ENCODE data around the gene PRSS27.
A peak's percentile ranks its signal among the peaks of the same experiment; 100 is the strongest.

The PRSS27 gene

DNA sequence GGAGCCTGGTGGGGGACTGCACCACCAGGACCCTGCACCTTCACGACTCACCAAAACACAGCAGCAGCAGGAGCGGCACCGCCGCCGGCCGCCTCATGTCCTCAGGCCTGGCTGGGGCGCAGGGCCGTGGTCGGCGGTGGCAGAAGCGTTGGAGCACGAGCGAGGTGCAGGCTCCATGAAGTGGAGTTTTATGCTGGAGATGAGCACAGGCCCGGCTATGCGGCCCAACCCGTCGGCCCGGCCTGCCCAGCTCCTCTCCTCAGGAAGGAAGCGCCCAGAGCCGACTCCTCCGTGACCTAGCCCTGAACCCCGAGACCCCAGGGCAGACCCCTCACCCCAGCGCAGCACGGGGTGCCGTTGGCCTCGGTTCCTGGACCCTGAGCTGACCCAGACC lies at the start of gene PRSS27:
Gene PRSS27, minus strand, starts transcription at position 161 of the 394 bp plus-strand sequence. Its CDS starts 64 bp downstream, at position 97.
- DNase-seq (ENCODE audit: low spot score) = no peak

DNA sequence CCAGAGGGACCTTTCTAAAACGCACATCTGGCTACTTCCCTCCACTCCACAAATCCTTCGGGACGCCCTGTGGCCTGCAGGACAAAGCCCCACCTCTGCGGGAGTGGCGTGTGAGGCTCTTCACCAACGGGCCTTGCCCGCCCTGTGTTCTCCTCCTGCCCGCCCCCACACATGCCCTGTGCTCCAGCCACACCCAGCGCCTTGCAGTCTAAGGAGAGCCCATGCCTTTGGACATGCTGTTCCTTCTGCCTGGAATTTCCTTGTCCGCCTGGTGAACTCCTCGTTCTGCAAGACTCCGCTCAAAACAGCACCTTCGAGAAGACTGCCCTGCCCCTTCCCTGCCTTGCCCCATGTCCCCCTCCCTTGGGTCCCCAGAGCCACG lies 49.6 kb upstream of the PRSS27 start:
- DNase-seq (ENCODE audit: low spot score) = no peak

DNA sequence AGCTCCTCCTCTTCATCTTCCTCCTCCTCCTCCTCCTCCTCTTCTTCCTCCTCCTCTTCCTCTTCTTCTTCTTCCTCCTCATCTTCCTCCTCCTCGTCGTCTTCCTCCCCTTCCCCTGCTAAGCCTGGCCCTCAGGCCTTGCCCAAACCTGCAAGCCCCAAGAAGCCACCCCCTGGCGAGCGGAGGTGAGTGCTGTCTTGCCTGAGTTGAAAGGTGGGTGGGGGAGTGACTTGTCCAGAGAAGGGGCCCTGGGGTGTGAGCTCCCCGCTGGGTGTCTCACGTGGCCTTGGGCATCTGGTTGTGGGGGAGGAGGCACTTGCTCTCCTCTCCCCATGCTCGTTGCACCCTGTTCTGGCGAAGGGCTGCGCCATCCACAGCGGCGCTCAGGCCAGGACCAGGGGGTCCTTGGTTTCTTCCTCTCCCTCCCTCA lies 49.1 kb upstream of the PRSS27 start:
- no peak for DNase-seq (ENCODE audit: low spot score)

DNA sequence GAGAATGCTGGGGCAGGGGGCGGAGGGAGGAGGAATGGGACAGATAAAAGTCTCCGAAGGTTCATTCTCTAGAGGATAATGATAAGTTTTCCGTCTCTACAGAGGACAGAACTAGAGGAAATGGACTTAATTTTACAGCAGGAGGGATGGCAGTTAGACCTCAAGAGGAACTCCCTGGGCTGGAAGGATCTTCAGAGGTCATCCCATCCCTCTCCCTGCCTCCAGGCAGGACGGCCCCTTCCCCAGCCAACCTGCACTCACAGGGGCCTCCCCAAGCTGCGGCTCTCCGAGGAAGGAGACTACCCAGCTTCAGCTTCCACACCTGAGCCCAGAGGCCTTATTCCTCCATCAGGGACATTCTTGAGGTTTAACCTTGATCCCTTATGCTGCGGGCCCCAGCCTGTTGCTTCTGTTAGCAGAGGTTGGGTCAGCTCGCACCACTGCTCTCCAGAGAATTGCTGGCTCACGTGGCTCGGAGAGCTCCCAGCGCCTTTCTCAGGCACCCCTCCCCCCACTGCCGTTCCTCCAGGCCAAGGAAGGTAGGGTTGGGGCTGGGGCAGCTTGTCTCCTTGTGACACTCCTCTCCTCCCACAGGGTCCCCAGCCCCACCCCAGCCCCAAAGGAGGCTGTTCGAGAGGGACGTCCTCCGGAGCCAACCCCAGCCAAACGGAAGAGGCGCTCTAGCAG lies 48.5 kb upstream of the PRSS27 start:
- DNase-seq (ENCODE audit: low spot score) = no peak

DNA sequence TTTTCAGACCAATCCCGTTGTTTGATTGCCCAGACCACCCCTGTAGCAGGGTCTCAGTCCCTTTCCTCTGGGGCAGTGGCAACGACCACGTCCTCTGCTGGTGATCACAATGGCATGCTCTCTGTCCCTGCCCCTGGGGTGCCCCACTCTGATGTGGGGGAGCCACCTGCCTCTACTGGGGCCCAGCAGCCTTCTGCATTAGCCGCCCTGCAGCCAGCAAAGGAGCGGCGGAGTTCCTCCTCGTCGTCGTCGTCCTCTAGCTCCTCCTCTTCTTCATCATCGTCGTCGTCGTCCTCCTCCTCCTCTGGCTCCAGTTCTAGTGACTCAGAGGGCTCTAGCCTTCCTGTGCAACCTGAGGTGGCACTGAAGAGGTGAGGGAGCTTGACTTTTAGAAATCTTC lies 47.9 kb upstream of the PRSS27 start:
- DNase-seq (ENCODE audit: low spot score) = no peak

DNA sequence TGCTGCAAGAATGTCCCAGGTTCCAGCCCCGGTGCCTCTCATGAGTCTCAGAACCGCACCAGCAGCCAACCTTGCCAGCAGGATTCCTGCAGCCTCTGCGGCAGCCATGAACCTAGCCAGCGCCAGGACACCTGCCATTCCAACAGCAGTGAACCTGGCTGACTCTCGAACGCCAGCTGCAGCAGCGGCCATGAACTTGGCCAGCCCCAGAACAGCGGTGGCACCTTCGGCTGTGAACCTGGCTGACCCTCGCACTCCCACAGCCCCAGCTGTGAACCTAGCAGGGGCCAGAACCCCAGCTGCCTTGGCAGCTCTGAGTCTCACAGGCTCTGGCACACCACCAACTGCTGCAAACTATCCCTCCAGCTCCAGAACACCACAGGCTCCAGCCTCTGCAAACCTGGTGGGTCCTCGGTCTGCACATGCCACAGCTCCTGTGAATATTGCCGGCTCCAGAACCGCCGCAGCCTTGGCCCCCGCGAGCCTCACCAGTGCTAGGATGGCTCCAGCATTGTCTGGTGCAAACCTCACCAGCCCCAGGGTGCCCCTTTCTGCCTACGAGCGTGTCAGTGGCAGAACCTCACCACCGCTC lies 47.2 kb upstream of the PRSS27 start:
- DNase-seq (ENCODE audit: low spot score) = no peak

DNA sequence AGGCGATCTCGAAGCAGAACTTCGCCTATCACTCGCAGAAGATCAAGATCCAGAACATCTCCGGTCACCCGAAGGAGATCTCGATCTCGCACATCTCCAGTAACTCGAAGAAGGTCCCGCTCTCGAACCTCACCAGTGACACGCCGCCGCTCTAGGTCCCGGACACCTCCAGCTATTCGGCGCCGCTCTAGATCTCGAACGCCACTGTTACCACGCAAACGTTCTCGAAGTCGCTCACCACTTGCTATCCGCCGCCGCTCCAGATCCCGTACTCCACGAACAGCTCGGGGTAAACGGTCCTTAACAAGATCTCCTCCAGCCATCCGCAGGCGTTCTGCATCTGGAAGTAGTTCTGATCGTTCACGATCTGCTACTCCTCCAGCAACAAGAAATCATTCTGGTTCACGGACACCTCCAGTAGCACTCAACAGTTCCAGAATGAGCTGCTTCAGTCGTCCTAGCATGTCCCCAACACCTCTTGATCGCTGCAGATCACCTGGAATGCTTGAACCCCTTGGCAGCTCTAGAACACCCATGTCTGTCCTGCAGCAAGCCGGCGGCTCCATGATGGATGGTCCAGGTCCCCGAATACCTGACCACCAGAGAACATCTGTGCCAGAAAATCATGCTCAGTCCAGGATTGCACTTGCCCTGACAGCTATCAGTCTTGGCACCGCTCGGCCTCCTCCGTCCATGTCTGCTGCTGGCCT lies 46.6 kb upstream of the PRSS27 start:
- no peak for DNase-seq (ENCODE audit: low spot score)

DNA sequence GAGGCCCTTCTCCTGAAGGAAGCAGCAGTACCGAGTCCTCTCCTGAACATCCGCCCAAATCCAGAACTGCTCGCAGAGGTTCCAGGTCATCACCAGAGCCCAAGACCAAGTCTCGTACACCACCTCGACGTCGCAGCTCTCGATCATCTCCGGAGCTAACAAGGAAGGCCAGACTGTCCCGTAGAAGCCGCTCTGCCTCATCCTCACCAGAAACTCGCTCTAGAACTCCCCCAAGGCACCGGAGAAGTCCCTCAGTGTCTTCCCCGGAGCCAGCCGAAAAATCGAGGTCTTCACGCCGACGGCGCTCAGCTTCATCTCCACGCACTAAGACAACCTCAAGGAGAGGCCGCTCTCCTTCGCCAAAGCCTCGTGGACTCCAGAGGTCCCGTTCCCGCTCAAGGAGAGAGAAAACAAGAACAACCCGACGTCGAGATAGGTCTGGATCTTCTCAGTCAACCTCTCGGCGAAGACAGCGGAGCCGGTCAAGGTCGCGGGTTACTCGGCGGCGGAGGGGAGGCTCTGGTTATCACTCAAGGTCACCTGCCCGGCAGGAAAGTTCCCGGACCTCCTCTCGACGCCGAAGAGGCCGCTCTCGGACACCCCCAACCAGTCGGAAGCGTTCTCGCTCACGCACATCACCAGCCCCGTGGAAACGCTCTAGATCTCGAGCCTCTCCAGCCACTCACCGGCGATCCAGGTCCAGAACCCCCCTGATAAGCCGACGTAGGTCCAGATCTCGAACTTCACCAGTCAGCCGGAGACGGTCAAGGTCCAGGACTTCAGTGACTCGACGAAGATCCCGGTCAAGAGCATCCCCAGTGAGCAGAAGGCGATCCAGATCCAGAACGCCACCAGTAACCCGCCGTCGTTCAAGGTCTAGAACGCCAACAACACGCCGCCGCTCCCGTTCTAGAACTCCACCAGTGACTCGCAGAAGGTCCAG lies 45.7 kb upstream of the PRSS27 start:
- DNase-seq (ENCODE audit: low spot score) = no peak

DNA sequence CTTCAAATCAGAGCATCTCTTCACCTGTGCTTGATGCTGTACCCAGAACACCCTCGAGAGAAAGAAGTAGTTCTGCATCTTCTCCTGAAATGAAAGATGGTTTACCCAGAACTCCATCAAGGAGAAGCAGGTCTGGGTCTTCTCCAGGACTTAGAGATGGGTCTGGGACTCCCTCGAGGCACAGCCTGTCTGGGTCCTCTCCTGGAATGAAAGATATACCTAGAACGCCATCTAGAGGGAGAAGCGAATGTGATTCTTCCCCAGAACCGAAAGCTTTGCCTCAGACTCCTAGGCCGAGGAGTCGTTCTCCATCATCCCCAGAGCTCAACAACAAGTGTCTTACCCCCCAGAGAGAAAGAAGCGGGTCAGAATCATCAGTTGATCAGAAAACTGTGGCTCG lies 44.7 kb upstream of the PRSS27 start:
- no peak for DNase-seq (ENCODE audit: low spot score)

DNA sequence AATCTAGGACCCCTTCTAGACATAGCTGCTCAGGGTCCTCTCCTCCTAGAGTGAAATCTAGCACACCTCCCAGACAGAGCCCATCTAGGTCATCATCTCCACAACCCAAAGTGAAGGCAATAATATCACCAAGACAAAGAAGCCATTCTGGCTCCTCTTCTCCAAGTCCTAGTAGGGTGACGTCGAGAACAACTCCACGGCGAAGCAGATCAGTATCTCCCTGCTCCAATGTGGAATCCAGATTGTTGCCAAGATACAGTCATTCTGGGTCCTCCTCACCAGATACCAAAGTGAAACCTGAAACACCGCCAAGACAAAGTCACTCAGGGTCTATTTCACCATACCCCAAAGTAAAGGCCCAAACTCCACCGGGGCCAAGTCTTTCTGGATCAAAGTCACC lies 43.1 kb upstream of the PRSS27 start:
- DNase-seq (ENCODE audit: low spot score) = no peak

DNA sequence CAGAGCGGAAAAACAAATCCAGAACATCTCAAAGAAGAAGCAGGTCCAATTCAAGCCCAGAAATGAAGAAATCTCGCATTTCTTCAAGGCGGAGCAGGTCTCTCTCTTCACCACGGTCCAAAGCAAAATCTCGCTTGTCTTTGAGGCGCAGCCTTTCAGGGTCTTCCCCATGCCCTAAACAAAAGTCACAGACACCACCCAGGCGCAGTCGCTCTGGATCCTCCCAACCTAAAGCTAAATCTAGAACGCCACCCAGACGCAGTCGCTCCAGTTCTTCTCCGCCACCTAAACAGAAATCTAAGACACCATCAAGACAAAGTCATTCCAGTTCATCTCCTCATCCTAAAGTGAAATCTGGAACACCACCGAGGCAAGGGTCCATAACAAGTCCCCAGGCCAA lies 42.7 kb upstream of the PRSS27 start:
- no peak for DNase-seq (ENCODE audit: low spot score)

DNA sequence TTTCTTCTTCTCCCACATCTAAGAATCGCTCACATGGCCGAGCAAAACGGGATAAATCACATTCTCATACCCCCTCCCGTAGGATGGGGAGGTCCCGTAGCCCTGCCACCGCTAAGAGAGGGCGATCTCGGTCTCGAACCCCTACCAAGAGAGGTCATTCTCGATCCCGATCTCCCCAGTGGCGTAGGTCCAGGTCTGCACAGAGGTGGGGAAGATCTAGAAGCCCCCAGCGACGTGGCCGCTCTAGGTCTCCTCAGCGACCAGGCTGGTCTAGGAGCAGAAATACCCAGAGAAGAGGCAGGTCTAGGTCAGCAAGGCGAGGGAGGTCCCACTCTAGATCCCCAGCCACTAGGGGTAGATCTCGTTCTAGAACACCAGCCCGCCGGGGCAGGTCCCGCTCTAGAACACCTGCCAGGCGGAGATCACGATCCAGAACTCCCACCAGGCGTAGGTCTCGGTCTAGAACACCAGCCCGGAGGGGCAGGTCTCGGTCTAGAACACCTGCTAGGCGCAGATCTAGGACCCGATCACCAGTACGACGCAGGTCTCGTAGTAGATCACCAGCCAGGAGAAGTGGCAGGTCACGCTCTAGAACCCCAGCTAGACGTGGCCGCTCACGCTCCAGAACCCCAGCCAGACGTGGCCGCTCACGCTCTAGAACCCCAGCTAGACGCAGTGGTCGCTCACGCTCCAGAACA lies 42.0 kb upstream of the PRSS27 start:
- DNase-seq (ENCODE audit: low spot score) = no peak

DNA sequence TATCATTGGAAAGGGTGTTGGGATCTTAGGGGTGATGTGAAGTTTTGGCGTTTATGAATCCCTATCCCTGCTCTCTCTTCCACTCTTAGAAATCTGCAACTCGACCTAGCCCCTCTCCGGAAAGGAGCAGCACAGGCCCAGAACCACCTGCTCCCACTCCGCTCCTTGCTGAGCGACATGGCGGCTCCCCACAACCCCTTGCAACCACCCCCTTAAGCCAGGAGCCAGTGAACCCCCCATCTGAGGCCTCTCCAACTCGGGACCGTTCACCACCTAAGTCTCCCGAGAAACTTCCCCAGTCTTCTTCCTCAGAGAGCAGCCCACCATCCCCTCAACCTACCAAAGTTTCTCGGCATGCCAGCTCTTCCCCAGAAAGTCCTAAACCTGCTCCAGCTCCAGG lies 41.4 kb upstream of the PRSS27 start:
- DNase-seq (ENCODE audit: low spot score) = no peak

DNA sequence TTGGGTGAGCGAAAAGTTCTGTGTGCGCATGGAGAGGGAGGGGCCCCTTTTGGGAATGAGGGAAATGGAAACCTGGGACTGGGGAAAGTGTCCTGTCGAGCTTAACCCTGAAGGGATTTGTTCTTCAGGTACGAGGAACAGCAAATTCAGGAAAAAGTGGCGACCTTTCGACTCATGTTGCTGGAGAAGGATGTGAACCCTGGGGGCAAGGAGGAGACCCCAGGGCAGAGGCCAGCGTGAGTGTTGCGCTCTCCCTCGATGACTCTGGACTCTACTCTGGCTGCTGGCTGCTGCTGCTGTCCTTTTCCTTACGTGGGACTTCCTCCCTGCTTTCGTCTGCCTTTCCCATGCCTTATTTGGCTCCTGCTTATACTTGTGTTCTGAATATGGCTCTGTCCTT lies 37.3 kb upstream of the PRSS27 start:
- DNase-seq (ENCODE audit: low spot score) = no peak

DNA sequence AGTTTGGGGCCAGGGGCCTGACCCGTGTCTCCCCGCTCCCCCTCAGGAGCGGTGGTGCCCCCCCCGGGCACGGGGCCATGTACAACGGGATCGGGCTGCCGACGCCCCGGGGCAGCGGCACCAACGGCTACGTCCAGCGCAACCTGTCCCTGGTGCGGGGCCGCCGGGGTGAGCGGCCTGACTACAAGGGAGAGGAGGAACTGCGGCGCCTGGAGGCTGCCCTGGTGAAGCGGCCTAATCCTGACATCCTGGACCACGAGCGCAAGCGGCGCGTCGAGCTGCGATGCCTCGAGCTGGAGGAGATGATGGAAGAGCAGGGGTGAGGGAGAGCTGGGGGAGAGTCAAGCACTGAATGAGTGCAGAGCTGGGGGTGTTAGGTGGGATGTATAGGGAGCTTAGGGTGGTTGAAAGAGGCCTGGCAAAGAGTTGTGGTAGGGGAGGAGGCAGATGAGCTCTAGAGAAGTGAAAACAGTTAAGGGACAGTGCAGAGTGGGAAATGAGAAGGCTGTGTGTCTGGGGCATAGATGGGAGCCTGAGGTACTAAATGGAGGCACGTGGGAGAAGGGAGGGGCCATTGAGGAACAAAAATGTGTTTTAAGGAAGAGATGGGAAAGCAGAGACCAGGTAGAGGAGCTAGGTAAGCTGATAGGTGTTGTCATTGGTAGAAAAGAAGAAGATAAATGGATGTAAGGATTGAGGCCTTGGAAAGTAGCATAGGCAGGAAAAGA lies 36.4 kb upstream of the PRSS27 start:
- no peak for DNase-seq (ENCODE audit: low spot score)

DNA sequence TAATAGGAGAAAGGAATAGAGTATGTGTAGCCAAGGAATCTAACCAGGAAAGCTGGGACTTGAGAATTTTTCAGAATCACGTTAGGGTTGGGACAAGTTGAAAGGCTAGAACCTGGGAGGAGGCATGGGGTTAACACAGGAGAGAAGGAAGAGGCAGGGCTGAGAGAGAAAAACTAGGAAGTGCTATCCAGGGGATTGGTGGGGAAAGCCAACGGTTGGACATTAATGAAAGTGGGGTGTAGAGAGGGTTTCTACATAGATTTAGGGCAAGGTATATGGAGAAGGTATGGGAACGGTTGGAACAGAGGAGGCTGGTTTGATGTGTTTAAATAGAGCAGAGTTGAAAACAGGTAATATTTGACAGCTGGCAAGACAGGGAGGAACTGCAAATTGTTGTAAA lies 35.1 kb upstream of the PRSS27 start:
- no peak for DNase-seq (ENCODE audit: low spot score)

DNA sequence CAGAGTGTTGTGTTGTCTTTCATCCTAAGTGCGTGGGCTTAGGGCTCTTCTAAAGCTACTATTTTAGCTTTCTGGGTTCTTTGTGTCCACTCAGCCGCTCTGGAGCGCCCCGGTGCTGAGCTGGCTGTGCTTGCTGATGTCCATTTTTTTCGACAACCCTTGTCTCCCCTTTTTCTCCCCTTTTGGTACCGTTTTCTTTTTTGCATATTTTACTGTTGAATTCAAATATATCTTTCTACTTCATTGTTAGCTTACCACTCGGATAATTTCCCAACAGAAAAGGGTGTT lies 33.7 kb upstream of the PRSS27 start:
- no peak for DNase-seq (ENCODE audit: low spot score)

DNA sequence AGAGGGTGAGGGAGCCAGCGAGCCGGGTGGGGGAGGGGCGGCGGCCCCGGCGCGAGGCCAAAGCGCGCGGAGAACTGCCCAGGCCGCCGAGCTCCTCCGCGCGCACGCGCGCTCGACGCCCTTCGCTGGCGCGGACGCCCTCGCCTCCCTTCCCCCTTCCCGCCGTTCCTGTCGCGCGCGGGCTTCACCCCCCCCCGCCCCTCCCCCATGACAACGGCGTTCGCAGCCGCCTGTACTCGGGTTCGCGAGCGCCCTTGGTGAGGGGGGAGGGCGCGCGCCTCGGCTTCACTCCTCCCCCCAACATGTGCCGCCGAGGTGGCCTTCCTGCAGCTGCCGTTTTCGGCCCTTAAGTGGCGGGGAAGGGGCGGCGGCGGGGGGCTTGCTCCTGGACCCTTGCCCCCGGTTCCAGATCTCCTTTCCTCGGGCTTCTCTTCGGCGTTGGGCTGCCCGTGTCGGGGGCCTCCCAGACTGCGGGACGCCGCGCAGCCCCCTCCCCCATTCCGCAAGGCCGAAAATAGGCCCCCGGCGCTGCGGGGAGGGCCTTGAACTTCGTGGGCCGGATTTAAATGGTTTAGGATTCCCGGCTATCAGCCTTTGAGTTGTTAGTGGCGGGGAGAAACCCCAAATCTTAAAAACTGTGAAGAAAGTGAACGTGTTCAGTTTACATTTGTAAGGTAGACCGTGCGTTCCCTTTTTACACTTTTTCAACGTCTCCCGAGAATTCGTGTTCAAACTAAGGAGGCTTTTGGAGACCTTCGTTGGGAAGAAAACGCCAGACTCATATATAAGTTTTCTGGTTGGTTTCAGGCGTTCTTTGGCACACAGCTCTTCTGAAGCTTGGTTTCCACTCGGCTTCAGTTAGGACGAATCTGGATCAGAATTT lies 33.1 kb upstream of the PRSS27 start:
- no peak for DNase-seq (ENCODE audit: low spot score)

DNA sequence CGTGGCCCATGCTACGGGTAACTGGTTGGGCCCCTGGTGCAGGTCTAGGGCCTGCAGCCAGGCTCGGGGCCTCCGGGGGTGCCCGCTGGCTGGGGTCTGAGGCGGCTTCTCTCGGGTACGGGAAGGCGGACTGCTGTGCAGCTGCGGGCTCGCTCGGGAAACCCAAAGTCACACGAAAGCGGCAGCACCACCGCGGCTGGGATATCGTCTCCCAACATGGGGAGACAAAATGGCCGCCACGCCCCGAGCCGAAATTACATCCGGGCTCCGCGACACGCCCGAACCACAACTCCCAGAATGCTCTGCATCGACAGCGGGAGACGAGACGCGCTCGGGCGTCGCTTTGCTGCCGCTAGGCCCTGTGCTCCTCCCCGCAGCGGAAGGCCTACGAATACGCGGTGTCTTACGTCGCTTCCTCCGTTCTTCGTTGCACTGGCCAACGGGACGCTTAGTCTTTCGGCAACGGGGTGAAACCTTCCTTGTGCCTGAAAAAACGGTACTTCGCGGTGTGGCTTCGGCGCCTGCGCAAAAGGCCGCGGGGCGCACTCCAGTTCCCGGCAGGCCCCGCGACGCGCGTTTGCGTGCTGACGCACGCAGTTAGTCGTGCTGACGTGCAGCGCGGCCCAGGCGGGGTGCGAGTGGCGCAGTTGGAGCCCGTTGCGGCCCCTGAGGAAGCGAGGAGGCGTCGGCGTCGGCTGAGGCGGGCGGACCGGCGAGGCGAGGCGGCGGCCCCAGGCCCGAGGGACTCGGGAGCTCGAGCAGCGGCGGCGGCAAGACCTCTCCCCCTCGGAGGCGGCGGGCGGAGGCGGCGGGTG lies 32.2 kb upstream of the PRSS27 start, which contains the start of gene SRRM2:
Gene SRRM2, plus strand, starts transcription at position 604 of the 815 bp plus-strand sequence. CDS start 3,727 bp downstream, outside the sequence.
- DNase-seq (ENCODE audit: low spot score) = peak; percentile 99

All from left forelimb (tissue), 1 donor.